NCI-H146 treated with DMSO at 0.1 percent for 48 hours (cell line): ENCODE measurements around the gene TMEM250.

Source experiments
- DNase-seq: peaks from one replicate; lab custom pipeline; 2025; ENCODE audit not compliant: unreplicated experiment; lab: John Stamatoyannopoulos, UW

TMEM250 gene

GRCh38 chr9:136133191-136133958 lies 14.7 kb upstream of the TMEM250 start:
- peak; percentile 9 for DNase-seq

- no peak for DNase-seq
Measured at GRCh38 chr9:136132512-136133050, 13.9 kb upstream of the TMEM250 start.

- no peak for DNase-seq
Measured at GRCh38 chr9:136131629-136132511, 13.2 kb upstream of the TMEM250 start.

- no peak for DNase-seq
Measured at GRCh38 chr9:136129176-136129575, 10.5 kb upstream of the TMEM250 start.

- DNase-seq: no peak
Measured at GRCh38 chr9:136128436-136128835, 9.8 kb upstream of the TMEM250 start.

GRCh38 chr9:136127313-136127712 lies 8.6 kb upstream of the TMEM250 start:
- no peak for DNase-seq

GRCh38 chr9:136124976-136125692 lies 6.5 kb upstream of the TMEM250 start:
- DNase-seq: no peak

- no peak for DNase-seq
Measured at GRCh38 chr9:136122425-136123383, 4.0 kb upstream of the TMEM250 start.

- no peak for DNase-seq
Measured at GRCh38 chr9:136121801-136122200, 3.1 kb upstream of the TMEM250 start.

GRCh38 chr9:136120438-136120844 lies 1.8 kb upstream of the TMEM250 start:
- no peak for DNase-seq

GRCh38 chr9:136119883-136120393 lies 1.3 kb upstream of the TMEM250 start:
- DNase-seq: no peak

- no peak for DNase-seq
Measured at GRCh38 chr9:136119061-136119882, 597 bp upstream of the TMEM250 start.

GRCh38 chr9:136117916-136118319 lies 757 bp downstream of the TMEM250 start:
- no peak for DNase-seq

- no peak for DNase-seq
Measured at GRCh38 chr9:136117291-136117915, 1.3 kb downstream of the TMEM250 start.

- no peak for DNase-seq
Measured at GRCh38 chr9:136116360-136117098, 2.1 kb downstream of the TMEM250 start.

- DNase-seq: no peak
Measured at GRCh38 chr9:136115641-136116359, 2.9 kb downstream of the TMEM250 start.

GRCh38 chr9:136115206-136115605 lies 3.5 kb downstream of the TMEM250 start:
- DNase-seq: no peak
